Sigmoid colon (tissue), 4 donors: ENCODE results near the gene CAPN12.

ENCODE experiments used
- CTCF ChIP-seq, 4 experiments: fragments of 450-650 bp in 3 of 4; fragments of 200-600 bp in 1 of 4; IDR thresholded peaks; one replicate each; pipeline ENCODE4 v1.5.1; 2016 to 2019; ENCODE audit warnings: antibody characterized with exemption in 4 of 4, mild to moderate bottlenecking in 3 of 4, moderate library complexity in 2 of 4
- POLR2A ChIP-seq, 2 donors: fragments of 450-650 bp; IDR thresholded peaks; one replicate each; pipeline ENCODE4 v1.6.1; 2016; ENCODE audit warnings: antibody characterized with exemption in 2 of 2, mild to moderate bottlenecking in 2 of 2, moderate library complexity in 2 of 2
- POLR2AphosphoS5 ChIP-seq, 4 donors: sonication (generic); formaldehyde crosslinking; IDR thresholded peaks; one replicate each; pipeline ENCODE4 v1.6.1; 2017; ENCODE audit warnings: antibody characterized with exemption in 4 of 4

- peak in 1 of 4 donors; percentile 20 for TF ChIP-seq POLR2AphosphoS5 (IDR thresholded peaks at IDR 0.05)
- TF ChIP-seq CTCF (IDR thresholded peaks at IDR 0.05) = peak; percentile 38 to 45 (median 40)
- TF ChIP-seq POLR2A (IDR thresholded peaks at IDR 0.05) = no peak
Observed at GRCh38 chr19:38685666-38686529, 58.4 kb downstream of the CAPN12 start.
